ENCODE data around the gene PRELID3B. TPM values are rescaled to one million over a fixed set of nuclear protein-coding genes. Genes with fewer than 3 reads are reported as not detected.
A peak's percentile ranks its signal among the peaks of the same experiment; 100 is the strongest.

PRELID3B gene
- total RNA-seq, 1 donor from 2014 or later: 45.2 TPM

DNA sequence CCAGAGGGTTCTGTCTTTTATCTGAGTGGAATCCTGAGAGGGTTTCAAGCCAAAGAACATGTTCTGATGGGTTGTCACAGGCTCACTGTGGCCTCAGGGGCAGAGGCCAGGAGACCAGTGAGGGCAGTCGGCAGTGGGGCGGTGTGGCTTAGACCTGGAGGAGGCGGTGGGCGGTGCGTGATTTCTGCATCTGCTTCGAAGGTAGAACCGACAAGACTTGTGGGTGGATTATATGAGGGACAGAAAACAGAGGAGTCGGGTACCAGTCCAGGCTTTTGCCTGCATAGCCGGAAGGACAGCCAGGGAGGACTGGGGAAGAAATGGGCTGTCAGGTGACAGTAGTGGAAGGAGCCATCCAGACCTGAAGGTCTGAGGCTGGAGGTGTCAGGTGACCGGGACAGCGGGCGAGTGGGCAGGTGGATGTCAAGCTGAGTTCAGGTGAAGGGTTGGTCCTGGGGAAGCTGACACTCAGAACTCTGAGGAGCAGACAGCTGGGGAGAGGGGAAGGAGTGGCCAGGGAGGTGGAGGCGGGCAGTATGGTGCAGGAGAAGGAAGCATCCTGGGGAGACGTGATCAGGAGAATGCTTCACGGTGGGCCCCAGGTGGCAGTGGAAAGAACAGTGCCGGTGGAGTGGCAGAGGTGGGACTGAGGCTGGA, 38.6 kb downstream of the PRELID3B start:
- H3K9me3 Mint-ChIP-seq: no peaks in the 10 kb centered on the region
- TF ChIP-seq, protein P1, sequence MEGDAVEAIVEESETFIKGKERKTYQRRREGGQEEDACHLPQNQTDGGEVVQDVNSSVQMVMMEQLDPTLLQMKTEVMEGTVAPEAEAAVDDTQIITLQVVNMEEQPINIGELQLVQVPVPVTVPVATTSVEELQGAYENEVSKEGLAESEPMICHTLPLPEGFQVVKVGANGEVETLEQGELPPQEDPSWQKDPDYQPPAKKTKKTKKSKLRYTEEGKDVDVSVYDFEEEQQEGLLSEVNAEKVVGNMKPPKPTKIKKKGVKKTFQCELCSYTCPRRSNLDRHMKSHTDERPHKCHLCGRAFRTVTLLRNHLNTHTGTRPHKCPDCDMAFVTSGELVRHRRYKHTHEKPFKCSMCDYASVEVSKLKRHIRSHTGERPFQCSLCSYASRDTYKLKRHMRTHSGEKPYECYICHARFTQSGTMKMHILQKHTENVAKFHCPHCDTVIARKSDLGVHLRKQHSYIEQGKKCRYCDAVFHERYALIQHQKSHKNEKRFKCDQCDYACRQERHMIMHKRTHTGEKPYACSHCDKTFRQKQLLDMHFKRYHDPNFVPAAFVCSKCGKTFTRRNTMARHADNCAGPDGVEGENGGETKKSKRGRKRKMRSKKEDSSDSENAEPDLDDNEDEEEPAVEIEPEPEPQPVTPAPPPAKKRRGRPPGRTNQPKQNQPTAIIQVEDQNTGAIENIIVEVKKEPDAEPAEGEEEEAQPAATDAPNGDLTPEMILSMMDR (IDR thresholded peaks at IDR 0.05; ENCODE audit: unreplicated experiment): no peak
- no peak for DNase-seq (ENCODE audit: low spot score in 2 of 2, unreplicated experiment in 2 of 2)
- peaks cover 14% of the 10 kb centered on the region for H3K36me3 Mint-ChIP-seq
- H3K27me3 Mint-ChIP-seq (ENCODE audit: low read depth): no peaks in the 10 kb centered on the region
- H3K27ac Mint-ChIP-seq: no peak overlapping the region
- H3K4me3 Mint-ChIP-seq: peak overlapping the region; percentile 32
- peaks cover 24% of the 10 kb centered on the region for H3K4me1 Mint-ChIP-seq

DNA sequence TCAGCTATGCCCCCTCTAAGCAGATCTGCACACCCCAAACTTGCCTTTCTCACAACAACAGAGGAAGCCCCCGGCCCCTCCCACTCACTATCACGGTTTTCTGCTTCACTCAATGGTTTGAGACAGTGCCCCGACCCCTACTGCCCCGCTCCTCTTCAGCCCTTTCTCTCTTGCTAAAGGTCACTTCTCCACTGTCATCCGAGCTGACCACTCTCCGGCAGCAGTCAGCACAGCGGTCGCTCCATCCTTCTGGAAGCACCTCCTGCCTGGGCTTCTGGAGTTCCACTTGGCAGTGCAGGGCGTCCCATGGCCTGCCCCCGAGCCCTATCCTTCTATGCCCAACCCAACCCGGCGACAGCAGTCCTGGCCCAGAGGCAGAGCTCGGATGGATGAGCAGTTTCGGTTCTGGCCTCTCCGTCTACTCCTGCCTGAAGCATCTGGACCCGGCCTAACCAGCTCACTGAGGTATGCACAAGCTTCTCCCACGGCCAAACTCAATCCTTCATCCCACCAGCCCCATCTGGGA, 39.6 kb downstream of the PRELID3B start:
- TF ChIP-seq, protein P1 (IDR thresholded peaks at IDR 0.05; ENCODE audit: unreplicated experiment): no peak
- no peak for DNase-seq (ENCODE audit: low spot score in 2 of 2, unreplicated experiment in 2 of 2)
- Mint-ChIP-seq H3K27me3 (ENCODE audit: low read depth) (no peaks in the 10 kb centered on the region), H3K9me3 (no peaks in the 10 kb centered on the region), H3K4me3 (no peak overlapping the region), H3K4me1 (peaks cover 24% of the 10 kb centered on the region), H3K27ac (no peak overlapping the region), H3K36me3 (peaks cover 17% of the 10 kb centered on the region)

DNA sequence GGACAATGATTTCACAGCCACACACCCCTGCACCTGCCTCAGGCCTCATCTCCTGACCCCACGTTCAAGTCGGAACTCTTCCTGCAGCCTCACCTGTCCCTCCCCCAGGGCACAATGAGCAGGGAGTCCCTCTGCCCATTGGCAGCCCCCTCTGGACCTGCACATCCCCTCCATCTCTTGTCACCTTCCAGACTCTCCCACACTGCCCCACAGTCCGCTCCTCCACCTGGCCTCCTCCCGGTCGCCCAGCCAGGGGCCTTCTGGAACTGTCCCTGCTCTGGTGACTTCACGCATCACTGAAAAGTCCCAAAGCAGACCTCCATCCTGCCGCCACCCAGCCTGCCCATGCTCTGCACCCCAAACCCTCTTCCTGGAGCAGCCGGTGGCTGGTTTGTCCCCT, 40.2 kb downstream of the PRELID3B start:
- no peak for DNase-seq (ENCODE audit: low spot score in 2 of 2, unreplicated experiment in 2 of 2)
- H3K9me3 Mint-ChIP-seq: no peaks in the 10 kb centered on the region
- TF ChIP-seq, protein P1 (IDR thresholded peaks at IDR 0.05; ENCODE audit: unreplicated experiment): no peak
- H3K36me3 Mint-ChIP-seq: peaks cover 21% of the 10 kb centered on the region
- H3K27me3 Mint-ChIP-seq (ENCODE audit: low read depth): no peaks in the 10 kb centered on the region
- H3K4me3 Mint-ChIP-seq: no peak overlapping the region
- no peak overlapping the region for H3K27ac Mint-ChIP-seq
- H3K4me1 Mint-ChIP-seq: peaks cover 22% of the 10 kb centered on the region

DNA sequence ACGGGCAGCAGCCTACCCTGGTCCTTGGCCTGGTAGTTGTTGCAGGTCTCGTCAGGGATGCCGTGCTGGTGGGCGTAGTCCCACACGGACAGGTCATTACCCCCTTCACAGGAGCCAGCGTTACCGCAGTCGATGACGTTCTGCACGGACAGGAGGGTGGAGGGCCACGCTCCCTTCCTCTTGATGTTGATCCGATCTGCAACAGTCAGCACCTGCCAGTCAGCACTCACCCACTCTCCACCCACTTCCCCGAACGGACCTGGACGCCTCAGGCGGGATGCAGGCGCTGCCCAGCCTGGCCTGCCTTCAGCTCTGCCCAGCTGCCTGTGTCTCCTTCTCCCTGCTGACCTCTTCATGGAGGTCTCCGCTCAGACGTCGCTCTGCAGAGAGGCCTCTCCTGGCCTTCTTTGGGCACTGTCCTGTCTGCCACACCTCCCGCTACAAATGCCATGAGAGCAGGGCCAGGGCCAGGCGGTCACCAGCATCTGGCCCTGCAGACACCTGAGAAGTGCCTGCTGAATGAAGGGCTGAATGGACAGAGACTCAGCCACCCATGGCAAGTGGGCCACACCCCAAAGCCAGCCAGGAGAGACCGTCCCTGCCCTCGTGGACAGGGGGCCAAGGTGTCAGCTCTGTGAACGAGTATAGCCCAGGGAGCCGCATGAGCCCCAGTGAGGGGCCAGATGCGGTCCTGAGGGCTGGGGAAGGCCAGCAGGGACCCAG, 41.0 kb downstream of the PRELID3B start:
- Mint-ChIP-seq H3K4me3 (no peak overlapping the region), H3K27ac (no peak overlapping the region), H3K9me3 (no peaks in the 10 kb centered on the region), H3K27me3 (ENCODE audit: low read depth) (no peaks in the 10 kb centered on the region), H3K36me3 (peaks cover 27% of the 10 kb centered on the region), H3K4me1 (peaks cover 22% of the 10 kb centered on the region)
- TF ChIP-seq, protein P1 (IDR thresholded peaks at IDR 0.05; ENCODE audit: unreplicated experiment): no peak
- no peak for DNase-seq (ENCODE audit: low spot score in 2 of 2, unreplicated experiment in 2 of 2)

DNA sequence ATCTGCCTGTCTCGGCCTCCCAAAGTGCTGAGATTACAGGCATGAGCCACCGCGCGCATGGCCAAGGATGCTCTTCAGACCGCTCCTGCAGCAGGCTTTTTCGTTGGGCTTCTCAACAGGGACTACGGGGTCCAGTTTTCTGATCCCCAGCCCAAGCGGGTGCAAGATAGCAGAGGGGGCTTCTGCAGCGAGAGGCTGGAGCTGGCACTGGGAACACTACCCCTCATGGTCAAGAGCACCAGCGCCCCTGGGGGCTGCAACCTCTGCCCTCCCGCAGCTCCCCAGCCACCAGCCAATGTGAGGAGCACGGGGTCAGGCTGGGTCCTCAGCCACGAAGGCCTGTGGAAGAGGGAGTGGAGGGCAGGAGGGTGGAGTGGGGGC, 41.5 kb downstream of the PRELID3B start:
- no peak overlapping the region for H3K4me3 Mint-ChIP-seq
- H3K27me3 Mint-ChIP-seq (ENCODE audit: low read depth): no peaks in the 10 kb centered on the region
- peaks cover 20% of the 10 kb centered on the region for H3K4me1 Mint-ChIP-seq
- DNase-seq (ENCODE audit: low spot score in 2 of 2, unreplicated experiment in 2 of 2): no peak
- H3K36me3 Mint-ChIP-seq: peaks cover 31% of the 10 kb centered on the region
- TF ChIP-seq, protein P1 (IDR thresholded peaks at IDR 0.05; ENCODE audit: unreplicated experiment): no peak
- no peak overlapping the region for H3K27ac Mint-ChIP-seq
- H3K9me3 Mint-ChIP-seq: no peaks in the 10 kb centered on the region
